Measurements from ENCODE around the gene TM4SF4.

TM4SF4 gene

DNA sequence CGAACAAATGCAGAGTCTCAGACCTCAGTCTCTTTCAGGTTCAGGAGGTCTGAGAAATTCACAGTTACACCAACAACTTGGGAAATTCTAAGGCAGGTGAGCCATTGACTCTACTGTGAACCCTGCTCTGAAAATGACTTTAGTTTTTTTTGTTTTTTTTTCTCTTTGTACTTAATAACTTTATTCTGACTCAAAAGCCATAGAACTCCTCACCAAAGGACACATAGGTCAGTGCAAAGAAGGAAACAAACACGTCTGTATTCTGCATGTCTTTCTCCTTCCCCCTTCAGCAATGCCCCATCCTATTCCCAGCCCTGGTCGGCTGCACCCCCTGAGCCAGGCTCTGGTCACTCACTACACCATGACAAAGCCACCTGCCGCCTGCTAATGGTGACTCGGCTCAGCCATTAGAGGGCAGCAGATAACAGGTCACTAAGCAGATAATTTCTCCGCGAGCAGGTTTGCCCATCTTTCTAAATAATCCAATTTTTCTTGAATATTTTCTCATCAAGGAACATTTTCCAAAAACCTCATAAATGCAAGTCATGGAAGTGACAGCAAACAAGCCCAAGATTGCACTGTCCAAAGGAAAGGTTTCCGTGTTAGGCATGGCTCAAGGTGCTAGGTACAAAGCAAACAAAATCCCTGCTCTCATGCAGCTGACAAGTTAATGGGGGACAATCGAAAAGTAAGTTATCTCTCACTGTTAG lies 37.7 kb downstream of the TM4SF4 start:
- DNase-seq (ENCODE audit: low read depth), result no peak

DNA sequence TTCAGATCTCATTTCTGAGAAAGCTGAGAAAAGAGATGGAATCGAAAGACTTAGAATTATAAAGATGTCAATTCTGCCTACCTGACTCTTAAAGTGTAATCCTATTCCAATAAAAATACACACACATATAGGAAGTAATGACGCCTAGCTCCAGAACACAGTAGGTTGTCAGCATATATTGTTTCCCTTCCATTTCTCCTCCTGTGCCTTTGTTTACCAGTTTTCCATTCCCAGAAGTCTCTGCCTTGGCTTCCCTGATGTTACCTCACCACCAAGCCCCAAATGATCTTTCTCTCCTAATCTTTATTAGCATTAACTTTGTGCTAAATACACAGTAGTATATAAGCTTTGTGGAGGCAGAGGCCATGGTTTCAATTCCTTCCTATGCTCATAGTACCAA lies 40.0 kb downstream of the TM4SF4 start:
- DNase-seq (ENCODE audit: low read depth), result no peak

DNA sequence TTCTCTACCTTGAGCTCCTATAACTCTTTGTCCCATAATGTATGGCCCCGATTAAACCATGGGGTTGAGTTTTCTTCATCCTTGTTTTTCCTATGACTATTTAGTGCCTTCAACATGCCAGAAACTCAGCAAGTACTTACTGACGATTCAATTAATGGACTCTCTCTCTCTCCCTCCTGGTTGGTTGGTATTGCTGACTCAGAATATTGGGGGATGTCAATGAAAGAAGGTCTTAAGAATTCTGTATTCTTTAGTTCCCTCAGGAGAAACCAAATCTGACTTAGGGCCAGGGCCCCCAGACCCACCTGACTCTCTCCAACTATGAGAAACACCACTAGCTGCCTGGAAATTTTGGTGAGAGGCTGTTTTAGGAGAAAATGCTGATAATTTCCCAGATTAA lies 40.8 kb downstream of the TM4SF4 start:
- no peak for DNase-seq (ENCODE audit: low read depth)

DNA sequence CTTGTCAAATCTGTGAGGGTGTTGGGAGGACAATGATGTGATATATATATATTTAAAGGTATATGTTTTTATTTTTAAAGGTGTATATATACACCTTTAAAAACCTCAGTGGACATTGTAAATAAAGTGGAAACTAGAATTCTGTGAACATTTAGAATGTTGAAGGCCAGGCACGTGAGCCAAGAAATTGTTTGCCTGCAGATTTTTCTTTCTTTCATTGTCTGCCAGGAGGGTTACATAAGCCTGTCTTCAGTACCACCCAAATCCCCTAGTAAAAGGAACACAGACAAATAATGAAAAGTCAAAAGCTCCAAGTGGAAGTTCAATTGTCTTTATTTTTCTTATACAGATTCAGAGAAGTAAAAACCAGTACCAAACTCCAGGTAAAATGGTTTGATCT lies 42.4 kb downstream of the TM4SF4 start:
- DNase-seq (ENCODE audit: low read depth), result no peak

DNA sequence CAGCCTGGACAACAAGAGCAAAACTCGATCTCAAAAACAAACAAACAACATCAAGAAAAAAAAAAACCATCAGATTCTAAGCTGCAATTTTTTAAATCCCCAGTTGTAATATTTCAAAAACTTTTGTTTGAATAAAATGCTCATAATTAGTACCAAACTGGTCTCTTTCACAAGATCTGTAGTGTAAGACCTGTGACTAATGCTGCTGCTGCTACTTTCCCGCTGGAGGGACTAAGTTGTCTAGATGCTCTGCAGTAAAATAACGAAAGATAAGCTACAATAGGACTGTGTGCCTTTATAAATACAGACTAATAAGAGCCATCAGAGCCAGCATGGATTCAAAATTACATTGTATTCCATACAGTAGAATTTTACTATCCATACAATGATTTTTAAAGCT lies 45.4 kb downstream of the TM4SF4 start:
- DNase-seq (ENCODE audit: low read depth), result no peak

DNA sequence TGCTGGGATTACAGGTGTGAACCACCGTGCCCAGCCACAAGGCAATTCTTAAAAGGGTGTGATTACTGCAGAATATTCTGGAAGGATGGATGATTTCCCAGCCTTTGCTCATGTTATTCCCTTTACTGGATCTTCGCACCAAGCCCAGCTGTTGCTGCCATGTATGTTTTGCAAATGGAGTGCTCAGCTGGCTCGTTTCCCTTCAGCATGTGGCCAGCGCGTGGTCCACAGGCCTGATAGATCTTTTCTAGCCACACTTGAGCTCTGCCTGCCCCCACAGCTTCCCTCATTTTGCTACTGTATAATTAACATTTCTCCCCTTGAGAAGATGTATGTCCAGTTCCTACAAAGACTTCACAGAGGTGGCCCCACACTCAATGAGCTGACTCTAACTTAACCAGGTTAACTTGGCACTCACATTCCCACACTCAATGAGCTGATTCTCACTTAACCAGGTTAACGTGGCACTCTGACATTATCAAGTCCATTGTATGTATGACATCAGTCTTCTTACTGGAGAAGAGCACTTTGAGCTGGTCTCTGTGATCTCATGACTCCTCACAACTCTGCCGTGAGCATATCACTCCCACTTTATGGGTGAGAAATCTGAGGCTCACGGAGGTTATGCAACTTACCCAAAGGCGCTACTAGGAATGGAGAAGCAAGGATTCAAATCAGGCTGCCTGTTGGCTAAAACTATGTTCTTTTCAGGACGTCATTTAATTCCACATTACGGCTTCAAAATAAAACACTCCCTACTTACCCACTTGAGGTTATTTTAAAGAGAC lies 49.2 kb downstream of the TM4SF4 start:
- no peak for DNase-seq (ENCODE audit: low read depth)

DNA sequence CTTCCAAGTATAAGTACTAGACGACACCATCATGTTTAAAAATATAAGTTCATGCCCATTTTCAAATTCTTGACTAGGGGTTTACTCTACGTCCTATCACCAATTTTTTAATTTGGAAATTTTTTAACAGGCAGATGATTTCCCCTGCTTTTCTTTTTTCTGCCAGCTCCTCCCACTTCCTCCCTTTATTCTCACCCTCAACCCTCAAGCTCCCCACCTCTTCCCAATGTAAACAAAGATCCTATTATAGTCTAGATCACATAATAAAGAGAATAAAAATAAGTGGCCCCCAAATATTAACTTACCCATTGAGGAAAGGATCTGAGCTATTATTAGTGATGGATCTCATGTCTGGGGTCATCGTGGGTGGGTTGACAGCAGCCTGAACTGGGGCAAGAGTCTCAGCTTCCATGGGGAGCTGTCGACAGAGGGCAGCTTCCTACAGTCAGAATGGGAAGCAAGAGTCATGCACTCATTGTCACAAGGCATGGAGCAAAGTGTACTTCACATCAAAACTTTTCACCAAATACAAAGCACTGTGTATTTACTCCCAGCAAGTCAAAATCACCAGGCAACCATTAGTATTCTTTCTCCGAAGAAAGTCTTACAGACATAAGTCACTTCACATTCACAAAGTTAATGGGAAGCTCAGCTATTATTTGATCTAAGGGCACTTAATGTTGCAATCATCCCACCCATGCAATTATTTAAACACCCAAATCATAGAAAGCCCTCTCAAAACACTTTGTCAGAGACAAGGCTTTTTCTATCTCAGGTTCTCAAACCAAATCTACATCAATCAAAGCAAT lies 53.2 kb downstream of the TM4SF4 start:
- DNase-seq (ENCODE audit: low read depth), result no peak

DNA sequence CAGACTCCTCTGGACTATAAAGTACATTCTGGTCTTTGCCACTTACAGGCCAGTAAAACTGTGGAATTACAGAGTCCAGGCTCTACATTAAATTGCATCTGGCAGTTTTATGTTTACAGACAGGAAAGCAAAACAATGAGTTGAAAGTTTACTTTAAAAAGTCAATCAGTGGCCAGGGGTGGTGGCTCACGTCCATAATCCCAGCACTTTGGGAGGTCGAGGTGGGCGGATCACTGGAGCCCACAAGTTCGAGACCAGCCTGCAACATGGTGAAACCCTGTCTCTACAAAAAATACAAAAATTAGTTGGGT lies 53.8 kb downstream of the TM4SF4 start:
- no peak for DNase-seq (ENCODE audit: low read depth)

DNA sequence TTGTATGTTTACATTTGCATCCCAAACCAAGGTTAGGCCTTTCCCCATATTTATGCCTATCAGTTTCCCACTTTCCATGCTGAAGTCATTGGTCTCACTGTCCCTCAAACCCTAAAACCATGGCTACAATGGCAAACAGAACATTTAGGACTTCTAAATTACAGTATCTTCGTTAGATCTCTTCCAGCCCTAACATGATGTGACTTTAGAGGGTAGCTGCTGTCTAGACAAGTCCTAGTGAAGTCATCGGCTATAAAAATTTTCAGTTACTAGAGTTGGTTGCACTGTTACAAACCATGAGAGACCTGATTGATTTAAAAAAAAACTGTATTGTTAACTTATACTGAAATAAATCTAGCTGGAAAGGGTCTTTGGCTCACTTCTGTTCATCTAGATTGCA lies 54.6 kb downstream of the TM4SF4 start:
- no peak for DNase-seq (ENCODE audit: low read depth)

DNA sequence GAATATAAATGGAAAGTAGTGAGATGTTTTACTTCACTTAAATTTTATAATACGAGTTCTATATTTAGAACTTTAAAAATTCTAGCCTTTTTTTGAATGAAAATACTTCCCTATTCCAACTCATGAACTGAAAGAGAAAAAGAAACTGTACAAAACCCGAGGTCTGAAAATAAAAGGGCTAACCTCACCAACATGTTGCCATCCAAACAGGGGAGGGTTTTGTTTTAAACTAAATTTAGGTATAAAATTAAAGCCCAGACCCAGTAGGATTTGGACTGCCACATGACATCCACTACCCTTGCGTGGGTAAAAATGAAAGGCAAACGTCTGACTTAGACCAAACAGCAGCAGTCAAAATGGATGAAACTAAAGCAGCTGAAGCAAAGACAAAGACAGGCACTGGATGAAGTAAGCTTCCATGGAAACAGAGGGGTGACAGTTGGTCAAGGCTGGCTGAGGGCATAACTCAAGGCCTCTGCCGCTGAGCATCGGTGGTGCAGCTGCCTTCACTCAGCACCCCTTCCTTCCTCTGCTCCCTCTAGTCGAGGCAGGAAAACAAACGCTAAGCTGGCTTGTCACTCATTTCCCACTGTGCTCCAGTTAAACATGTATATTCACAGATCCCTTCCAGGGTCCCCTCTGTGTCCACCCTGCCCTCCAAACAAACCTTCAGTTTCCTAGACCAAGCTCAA lies 58.1 kb downstream of the TM4SF4 start:
- no peak for DNase-seq (ENCODE audit: low read depth)

DNA sequence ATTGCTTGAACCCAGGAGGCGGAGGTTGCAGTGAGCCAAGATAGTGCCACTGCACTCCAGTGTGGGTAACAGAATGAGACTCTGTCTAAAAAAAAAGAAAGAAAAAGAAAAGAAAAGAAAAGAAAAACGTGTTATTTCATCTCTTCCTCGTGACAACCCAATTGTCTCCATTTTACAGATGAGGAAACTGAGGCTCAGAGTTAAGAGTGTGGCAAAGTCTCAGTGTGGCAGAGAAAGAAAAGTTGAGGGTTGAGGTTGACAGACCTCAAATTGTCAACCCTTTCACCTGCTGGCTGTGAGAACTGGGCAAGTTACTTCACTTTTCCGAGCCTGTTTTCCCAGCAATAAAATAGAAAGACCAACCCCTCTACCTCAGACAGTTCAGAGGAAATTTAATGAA lies 59.6 kb downstream of the TM4SF4 start:
- no peak for DNase-seq (ENCODE audit: low read depth)

DNA sequence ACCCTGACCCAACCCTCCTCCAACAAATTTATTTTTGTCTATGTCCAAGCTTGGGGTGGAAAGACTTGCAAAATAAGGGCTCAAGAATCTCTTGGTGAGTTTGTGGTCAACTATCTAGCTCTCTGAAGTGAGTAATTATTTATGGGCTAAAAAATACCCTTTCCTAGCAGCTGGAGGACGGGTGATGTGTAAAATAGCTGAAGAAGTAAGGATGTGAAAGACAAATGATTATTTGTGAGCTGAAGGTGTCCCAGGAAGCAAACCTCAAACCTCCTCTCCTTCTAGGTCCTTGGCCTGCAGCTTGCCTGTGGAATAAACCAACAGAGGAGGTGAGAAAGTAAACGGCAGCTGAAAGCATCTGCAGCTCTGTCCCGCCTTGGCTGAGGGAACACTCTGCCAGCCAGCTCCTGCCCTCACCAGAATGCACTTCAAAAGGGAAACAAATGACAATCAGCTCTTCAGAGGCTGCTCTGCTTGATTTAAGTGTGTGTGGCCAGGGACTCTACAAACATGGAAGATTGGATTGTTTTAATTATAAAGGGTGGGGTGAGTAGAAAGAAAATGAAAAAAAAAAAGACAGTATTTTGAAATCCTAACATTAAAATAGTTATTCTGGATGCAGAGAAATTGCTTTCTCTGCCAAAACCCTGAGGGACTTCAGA lies 60.3 kb downstream of the TM4SF4 start:
- no peak for DNase-seq (ENCODE audit: low read depth)

DNA sequence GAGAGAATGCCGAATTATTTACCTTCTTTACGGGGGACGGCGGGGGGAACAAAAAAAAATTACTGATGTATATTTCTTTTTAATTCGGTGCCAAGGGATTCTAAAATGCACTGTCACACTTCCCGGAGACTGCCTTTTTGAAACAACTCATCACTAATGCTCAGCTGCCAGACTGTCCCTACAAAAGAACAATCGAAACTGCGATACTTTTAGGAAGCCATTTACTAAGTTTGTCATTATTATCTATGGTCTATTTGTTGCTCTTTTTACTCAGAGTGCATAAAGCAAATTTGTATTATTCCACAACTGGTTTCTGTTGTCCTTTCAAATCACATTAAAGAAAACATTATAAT lies 60.8 kb downstream of the TM4SF4 start:
- DNase-seq (ENCODE audit: low read depth), result no peak

DNA sequence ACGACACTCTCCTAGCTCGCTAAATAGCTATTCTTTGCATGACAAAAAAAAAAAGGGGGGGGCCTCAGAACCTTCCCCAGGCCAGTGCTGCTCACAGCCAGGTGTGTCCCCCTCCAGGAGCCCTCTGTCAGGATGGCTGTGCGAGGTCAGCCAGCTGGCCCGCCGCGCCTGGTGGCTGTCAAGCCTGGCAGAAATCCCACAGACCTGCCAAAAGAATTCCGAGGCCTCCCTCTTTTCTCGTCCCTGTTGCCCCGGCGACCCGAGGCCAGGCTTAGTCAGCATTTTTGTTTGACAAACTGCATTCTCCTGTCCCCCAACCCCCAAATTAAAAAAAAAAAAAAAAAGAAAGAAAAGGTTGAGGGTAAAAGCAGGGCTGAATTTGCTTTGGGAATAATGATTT lies 61.9 kb downstream of the TM4SF4 start:
- DNase-seq (ENCODE audit: low read depth), result no peak

DNA sequence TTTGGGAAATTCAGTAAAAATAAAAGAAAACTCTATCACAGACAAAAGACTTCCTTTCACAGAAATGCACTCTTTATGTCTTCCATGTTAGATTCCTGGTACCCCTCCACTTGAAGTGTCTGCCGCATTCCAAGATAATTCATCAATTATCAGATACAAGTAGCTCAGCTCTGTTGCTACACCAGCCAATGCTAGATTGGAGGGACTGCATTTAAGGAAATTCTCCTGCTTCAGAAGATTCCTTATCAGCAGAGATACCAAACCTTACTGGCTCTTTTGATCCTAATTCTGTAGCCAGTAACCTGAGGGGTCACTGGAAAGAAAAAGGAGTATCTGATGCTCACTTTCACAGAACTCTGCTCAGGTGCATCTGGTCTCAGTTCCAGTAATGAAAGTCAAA lies 63.9 kb downstream of the TM4SF4 start:
- DNase-seq (ENCODE audit: low read depth), result no peak

DNA sequence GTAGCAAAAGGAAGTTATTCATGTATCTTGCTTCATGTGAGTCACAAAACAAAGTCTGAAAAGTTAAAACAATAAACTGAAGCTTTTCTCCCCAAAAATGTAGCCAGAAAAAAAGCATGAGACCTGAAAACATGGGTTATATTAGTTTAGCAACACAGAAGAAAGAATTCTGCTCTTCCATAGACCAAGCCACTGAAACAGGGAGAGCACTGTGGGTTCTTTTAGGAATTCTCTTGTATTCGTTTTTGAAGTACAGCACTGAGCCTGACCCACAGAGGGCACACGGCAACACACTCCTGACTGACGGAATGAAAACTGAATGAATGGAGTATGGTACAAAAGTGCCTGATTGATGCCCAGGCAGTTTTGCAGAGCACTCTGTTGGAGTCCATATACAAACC lies 66.6 kb downstream of the TM4SF4 start:
- DNase-seq (ENCODE audit: low read depth), result no peak

DNA sequence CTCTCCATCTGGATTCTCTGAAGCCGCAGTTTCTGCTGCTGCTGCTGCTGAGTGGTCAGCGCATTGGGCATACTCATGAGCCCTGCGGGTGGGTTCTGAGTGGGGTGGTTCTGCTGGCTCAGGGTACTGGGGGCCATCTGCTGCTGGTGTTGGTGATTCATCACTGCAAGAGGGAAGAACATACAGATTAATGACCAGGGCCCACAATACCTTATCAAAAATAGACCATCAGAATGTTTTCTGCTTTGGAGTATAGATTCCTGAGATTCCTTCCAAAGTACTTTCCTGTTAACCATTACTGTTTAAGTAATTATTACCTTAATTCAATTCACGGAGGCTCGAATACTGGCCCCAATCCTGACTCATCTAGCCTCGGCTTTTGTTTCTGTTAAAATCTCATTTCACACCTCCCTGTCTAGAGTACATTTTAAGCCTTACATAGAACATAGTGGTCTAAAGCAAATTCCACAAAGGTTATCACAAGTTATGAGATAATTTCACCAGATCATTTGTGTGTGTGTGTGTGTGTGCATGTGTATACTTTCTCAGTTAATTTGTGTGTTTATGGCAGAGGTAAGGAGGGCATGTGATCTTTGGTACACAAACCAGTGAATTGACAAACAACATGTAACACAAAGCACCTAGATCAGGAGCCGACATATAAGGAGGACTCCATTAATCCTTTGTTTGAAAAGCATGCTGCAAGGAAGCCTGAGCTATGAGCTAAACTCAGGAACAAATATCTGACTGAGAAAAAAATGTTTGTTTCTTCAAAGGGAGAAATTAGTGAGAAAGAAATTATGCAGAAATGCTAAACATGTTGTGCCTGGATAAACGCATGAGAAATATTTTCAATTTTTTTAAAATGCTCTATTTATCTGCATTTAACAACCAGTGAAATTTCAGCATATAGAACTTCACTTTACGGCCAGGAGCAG lies 68.1 kb downstream of the TM4SF4 start:
- DNase-seq (ENCODE audit: low read depth), result no peak

DNA sequence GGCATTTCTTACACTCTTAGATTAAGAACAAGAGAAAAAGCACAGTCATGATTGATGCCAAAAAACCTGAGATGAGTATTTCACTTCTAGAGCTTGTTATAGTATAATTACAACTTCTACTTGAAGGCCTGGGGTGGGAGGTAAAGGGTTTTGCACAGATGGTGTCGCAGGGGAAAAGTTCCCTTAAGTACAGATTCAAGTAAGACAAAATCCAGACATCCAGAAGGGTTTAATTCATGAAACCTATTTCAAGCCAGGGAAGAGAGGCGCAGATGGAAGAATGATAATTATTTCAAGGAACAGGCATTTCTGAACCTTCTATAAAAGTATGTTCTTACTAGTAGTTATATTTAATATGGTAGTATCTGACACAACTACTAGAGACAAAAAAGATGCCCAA lies 70.6 kb downstream of the TM4SF4 start:
- DNase-seq (ENCODE audit: low read depth), result no peak

DNA sequence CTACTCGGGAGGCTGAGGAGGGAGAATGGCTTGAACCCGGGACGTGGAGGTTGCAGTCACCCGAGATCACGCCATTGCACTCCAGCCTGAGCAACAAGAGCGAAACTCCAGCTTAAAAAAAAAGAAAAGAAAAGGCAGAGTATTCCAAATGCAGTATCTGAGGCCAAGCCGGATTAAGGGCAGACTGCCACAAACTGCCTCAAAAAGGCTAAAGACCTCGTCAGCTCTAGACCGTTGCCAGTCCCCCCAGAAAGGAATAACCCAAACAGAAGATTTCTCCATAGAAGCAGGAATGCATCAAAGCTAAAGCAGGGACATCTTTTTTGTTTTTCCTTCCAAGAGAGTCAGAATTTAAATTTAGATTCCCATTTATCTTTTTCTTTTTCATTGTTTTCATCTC lies 72.9 kb downstream of the TM4SF4 start:
- DNase-seq (ENCODE audit: low read depth), result no peak

DNA sequence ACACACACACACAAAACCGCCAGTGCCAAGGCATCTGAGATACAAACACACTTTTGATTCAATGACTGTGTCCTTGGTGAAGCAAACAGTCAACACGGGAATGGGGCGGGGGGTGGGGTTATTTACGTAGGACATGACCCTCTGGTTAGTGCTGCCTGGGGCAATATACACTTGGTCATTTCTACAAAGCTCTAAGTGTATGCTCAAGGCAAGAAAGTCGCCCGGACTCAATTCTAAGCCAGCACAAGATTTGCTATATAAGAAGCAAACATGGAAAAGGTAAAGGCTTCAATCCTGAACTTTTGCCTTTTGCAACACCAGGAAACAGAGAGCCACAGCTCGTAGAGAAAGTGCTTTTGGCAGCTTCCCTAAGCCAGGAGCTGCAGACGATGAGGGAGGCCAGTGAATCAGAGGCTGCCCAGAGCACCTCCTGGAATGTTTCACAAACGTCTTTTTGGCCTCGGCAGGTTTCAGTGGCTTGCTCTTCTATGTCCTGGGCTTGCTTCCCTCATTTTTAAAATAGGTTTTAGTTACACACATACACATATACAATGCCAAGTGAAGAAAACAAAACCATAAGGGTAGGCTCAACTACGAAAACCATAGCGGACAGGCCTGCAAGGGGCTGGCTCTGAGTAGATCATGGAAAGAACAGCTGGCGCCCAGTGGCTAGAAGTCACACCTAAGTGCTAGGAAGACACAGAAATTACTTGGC lies 73.6 kb downstream of the TM4SF4 start:
- DNase-seq (ENCODE audit: low read depth), result no peak
